GM18519 (cell line): Measurements from ENCODE around the gene VDR.

Source experiments
- ATAC-seq: cut with Tn5 transposase; IDR thresholded peaks from one replicate; pipeline ENCODE4 v1.9.1; 2021; ENCODE audit warnings: mild to moderate bottlenecking, moderate library complexity; ENCODE audit not compliant: unreplicated experiment, low FRiP score

VDR gene

DNA sequence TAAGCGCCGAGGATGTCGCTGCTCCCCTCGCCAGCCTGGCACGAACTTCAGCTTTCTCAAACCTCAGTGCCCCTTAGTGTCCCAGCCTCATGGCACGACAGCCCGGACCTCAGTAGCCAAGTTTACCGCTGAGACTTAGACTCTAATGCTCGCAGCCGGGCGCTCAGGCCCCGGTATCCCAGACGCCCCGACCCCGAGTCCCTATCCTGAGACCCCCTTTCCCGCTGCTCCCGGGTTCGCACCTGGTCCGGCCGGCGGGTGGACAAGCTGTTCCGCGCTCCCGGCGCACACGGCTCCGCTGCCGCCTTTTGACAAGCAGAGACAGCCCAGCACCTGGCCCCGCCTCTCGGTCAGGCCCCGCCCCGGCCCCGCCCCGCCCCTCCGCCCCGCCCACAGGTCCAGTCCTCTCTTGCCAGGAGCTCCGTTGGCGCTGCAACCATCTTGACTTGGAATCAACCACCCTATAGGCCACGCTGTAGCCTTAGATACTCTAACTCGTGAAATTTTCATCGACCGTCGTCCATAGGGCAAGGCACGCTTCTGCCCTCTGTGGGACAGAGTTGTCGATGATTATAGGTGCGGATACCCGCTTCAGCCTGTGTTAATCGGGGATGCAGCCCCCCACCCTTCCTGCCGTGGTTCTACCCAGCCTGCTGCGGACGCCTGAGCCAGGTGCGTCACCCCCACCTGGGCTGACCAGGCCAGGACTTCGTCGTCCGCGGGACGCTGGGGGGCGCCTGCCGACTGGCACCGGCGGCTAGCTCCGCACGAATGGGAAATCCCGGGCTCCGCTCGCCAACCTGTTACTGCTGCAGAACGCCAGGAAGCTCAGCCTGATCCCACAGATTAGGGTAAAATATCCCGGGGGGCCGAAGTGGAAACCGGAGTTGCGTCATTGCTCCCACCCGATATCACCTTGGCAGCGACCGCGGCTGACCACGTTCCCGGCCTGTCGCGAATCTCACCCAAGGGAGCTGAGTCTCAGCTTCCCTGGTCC, at the start of gene VDR:
Gene VDR (minus strand): TSS at position 282 of the 997 bp plus-strand sequence. CDS start 25,881 bp downstream, outside the sequence.
- ATAC-seq = no peak

DNA sequence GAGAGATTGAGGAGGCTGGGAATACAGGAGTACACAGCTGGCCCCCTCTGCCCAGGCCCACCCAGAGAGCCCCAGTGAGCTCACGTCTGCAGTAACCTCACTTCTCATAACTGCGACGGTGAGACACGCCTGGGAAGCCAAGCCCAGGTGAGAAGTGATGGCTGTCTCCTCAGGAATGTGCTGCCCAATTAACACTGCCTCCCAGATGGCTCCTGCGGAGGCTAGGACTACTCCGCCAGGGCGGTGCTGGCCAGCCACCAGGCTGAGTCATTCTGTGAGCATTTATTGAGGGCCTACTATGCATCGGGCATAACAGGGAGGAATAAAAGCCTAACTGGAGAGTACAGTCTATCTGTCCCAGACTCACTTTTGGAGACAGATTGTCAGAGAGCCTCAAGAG, 49.3 kb upstream of the VDR start:
- ATAC-seq = no peak

DNA sequence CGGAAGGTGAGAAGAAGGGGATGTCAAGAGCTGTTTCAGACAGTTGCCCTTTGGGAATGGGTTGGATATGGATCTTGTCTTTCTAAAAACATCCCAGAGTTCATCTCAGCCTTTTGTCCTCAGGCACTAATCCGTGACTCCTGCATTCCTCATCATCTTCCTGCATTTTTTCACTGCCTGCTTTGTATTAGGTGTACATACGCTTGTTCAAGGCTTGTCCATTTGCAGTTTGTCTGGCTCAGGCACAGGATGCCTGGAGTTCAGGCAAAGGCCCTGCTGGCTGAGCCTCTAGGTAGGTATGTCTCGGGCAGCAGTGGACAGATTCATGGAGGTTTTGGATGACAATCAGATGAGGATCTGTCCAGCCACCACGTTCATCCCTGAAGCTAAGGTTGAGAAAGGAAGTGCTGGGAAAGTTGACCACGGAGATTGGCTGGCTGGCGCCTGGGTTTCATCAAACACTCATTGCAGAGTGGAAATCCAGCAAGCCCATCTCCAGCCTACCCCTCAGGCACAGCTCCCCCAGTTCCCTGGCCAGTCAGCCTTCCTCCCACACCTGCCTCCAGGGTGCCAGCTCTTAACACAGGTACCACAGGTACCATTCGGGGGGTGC, 46.2 kb upstream of the VDR start:
- ATAC-seq = no peak

DNA sequence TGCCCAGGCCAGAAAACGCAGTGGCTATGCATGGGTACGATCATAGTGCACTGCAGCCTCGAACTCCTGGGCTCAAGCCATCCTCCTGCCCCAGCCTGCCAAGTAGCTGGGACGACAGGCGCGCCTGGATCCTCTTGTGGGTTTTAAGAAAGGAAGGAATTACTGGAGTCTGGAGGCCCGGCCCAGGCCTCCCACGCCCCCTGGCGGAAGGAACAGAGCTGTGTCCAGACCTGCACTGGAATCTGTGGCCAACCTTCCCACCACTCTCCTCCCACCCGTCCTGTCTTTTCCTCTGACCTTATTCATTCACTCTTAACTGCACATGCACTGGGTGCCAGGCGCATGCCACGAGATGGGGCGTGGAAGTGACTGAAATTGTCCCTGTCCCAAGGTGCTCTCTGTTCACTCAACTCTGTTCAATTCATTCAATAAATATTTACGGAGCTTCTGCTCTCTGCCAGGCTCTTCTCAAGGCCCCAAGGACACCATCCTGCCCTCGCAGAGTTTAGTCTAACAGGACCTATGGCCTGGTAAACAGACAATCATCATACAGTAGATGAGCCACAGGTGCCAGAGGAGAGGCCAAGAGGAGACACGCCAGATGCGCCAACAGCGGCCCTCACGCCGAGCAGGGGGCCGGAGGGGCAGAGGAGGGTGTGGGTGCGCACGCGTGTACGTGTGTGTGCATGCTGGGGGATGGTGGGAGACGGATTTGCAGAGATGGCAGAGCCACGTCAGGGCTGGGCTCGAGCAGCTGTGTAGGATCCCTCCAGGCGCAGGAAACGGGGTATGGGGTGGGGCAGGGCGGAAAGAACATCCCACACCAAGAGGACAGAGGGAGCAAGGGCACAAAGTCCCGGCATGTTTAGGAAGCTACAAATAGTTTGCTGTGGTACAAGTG, 44.9 kb upstream of the VDR start:
- ATAC-seq = no peak

DNA sequence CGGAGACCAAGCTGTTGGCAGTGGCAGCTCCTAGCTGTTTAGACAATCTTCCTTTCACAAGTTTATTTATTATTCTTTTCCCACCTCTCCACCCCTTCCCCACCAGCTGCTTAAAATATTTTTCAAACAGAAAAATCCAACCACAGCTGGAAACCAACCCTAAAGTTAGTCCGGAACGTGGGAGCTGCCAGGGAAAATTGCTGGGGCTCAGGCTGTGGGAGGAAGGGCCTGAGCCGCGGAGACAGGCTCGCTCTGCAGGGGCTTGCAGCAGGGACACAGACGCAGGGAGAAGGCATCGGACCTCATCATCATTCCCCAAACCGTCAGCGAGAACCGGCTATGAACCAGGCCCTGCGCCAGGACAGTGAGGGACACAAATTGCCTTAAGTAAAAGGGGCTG, 42.5 kb upstream of the VDR start:
- no peak for ATAC-seq

DNA sequence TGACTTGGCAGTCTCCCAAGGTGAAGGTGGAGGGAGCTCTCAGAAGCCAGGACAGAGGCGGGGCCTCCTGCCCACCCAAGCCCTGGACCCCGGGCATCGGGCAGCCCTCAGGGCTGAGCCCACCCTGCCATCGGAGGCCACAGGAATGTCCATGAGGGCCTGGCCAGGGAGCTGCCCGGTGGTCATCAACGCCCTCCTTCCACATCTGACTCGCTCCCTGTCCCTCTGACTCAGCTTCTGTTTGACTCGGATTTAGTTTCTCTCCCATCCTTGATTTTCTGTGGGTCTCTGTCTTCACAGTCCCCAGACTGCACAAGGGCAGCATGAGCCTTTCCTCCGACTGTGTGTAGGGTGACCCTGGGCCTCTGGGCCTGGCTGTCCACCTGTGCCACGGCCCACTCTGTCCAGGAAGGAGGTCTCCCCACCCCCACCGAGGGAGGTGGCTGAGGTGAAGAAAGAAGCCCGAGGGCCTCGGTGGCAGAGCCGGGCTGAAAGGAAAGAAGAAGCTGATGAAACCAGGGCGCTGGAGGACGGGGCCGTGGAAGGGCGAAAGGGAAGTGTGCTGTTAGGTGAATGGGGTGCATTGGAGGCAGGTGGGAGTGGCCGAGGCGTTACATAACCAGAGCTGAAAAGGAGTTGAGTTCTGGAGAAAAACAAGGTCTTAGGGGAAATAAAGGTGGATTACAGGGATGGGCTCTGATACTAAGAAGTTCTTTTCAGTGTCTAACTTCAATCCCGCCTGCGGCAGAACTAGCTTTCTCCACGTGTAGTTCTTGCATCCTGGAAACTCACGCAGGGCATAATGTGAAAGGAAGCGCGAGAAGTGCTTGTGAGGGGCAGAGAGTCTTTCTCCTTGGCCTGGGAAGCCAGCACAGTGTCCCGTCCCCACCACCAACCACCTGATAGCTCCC, 41.9 kb upstream of the VDR start:
- no peak for ATAC-seq

DNA sequence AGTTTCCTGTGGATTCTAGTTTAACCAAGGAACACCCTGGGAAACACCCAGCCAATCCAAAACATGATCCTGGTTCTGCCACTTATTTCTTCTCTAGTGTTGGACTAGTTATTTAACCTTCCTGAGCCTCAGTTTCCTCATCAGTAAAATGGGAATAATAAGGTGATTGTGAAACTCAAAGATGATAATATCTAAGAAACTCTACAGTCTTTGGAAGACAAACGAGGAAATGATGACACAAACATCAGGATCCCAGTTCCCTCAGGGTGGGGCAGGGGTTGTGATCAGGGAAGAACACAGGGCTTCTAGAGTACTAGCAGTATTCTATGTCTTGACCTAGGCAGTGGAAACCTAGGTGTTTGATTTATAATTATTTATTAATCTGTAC, 40.5 kb upstream of the VDR start:
- ATAC-seq = no peak

DNA sequence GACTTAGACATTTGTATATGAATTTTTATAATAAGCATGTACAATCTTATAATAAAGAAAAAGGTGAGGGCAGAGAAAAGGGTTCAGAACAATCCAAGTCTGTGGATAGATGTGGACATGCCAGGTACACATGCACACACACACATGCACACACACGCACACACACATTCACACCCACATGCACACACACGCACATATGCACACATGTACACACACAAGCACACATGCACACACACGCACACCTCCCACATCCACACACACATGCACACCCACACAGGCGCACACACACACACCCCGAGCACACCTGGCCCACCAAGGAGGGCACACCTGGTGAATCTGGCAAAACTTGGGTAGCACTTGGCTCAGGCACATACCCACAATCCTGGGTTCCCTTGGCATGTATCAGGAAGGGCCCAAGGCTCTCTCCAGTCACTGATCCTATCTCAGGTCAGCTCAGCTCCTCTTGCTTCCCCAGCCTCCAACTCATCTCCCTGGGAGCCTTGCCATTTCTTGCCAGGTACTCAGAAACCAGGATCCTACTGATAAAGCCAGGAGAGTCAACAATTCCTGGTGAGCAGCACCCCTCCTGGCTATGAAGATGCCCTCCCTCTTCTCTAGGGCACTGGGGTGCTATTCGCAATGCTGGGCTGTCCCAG, 40.0 kb upstream of the VDR start:
- ATAC-seq = no peak

DNA sequence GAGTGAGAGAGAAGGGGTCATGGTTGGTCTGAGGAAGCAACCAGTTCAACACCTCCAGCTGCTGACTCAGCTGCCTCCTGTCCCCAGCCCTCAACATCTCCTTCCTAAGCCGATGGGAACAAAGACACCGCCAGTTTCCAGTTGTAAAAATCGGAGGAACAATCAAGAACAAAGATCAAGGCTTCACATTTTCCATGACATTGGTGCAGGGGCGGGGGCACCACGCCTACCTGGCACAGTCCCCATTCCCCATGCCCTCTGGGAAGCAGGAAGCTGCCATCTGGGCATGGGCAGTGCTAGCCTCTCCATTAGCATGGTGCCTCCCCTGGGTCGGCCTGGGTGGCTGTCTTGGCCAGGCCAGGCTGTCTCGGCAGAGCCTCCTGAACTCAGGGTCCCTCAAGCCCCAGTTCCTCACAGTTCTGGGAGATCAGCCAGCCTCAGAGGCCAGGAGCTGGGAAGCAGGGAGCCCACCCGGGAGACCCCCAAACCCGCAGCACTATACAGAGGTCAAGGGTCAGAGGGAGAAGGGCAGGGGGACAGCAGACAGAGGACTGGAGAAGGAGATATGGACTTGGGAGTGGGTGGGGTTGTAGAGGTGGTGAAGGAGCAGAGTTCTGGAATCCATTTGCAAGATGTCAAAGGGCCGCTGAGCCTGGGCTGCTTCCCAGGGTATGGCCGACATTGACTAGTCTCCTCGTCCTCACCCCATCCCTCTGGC, 39.0 kb upstream of the VDR start:
- ATAC-seq = no peak

DNA sequence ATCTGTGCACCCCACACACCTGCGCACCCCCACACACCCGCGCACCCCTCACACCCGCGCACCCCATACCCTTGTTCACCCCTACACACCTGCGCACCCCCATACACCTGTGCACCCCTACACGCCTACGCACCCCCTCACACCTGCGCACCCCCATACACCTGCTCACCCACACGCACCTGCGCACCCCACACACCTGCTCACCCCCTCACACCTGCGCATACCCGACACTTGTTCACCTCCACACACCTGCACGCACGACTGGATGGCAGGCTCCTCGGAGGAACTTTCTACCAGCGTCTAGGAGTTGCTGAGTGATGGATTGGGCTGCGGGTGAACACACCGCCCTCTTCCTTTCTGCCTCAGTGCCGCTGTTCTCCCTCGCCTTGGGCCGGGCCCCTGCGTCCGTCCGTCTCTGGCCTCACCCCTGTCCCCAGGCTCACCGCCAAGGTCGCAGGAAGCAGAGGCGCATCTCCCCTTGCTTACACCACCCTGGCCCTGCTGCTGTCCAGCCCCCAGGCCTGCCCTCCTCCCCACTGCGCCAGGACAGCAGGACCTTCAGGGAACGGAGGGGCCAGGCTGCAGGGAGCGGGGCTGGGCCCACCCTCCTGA, 37.9 kb upstream of the VDR start:
- ATAC-seq = no peak

DNA sequence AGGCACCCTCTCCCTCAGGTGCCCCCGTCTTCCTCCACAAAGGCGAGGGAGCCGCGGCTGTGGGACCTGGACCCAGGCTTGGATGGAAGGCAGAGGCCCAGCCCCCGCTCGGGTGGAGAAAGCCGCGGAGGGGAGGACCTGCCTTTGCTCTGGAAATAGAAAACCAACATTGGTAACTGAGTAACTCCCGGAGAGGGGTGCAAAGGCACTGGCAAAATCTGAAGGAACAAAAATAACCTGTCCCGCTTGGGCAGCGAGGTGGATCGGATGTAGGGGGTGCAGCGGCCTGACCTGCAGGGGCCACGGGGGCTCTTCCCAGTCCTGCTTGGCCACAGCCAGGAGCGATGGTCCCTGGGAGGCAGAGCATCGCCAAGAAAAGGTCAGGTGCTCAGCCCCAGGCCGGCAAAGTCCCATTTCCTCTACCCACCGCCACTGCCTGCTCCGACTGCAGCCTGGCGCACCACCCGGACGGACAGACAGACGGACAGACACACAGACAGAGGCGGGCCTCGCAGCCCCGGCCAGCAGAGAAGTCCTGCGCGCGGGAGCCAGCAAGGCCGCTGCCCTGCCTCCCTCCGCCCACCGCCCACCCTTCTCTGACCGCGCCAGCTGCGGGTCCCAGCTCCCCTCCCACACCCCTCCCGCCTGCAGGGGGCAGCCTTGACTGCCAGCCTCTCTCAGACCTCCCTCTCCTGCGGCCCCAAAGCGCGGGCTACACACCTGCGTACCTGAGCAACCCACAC, 37.2 kb upstream of the VDR start:
- no peak for ATAC-seq

DNA sequence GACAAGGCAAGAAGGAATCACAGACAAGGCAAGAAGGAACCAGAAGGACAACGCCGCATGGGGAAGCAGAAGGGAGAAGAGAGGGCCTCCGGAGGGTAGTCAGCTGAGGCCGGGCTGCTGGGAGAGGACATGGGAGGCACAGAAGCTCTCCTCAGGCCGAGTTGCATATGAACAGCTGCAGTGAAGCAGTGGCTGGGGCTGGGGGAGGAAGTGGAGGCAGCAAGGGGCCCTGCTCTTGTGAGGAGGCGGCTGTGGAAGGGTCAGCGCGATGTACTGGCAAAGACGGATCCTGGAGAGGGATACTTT, 36.6 kb upstream of the VDR start:
- ATAC-seq = no peak

DNA sequence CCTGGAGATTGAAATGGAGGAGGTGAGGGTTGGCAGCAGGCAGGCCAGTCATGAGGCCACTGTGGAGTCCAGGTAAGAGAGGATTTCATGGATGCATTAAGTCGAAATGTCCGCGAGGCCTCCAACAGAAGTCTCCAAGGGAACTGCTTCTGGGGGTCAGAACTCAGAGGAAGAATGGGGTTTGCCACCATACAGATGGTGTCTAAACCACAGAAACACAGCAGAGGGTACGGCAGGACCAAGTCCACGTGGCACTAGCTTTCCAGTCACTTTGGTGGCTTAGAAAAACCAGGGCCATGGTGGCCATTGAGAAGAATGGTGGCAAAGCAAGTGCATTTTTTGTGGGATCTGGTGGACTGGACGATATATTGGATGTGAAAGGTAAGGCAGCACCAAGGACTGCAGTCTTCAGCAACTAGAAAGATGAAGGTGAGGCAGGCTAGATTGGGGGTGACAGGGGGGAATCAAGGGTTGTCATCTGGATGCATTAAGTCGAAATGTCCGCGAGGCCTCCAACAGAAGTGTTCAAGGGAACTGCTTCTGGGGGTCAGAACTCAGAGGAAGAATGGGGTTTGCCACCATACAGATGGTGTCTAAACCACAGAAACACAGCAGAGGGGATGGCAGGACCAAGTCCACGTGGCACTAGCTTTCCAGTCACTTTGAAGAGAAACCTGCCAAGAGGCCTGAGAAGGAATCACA, 36.1 kb upstream of the VDR start:
- no peak for ATAC-seq

DNA sequence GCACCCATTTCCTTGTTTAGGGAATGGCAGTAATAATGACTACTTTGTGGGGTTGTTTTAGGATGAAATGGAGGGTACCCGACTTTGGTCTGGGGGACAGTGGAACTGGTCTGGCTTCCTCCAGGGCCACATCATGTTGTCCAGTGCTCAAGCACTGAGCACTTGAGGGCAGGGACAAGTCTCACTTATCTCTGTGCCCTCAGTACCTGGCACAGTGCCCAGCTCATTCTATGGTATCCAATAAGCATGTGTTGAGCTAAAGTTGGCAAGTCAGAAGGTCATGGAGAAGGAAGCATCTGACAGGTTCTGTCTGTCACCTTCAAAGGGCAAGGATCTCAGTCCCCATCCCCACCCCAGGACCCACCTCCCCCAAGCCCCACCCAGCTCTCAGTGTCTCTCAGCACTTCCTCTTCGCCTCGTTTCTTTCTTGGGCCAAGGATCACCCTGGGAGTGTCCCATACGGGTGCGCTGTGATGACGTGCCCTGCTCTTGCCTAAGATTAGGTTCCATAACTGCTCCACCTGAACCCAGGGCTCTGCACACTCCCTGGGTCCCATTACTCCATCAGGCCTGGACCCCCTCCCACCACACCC, 34.3 kb upstream of the VDR start:
- no peak for ATAC-seq

DNA sequence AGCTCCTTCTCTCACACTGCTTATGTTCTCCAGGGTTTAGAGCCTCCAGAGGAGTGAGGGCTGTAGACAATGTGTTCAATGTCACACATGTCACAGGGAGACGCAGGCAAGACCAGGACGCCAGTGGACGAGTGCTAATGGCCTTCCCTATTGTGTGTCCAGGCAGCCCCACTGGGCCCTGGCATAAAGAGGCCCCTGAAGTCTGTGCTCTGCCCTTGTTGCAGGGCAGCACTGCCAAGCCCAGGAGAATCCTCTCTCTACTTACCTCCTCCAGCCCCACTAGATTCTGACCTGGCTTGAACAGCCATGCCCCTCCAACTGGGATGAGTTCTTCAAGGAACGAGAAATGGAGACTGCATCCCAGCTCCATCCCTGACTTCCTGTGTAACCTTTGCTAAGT, 33.8 kb upstream of the VDR start:
- ATAC-seq = no peak

DNA sequence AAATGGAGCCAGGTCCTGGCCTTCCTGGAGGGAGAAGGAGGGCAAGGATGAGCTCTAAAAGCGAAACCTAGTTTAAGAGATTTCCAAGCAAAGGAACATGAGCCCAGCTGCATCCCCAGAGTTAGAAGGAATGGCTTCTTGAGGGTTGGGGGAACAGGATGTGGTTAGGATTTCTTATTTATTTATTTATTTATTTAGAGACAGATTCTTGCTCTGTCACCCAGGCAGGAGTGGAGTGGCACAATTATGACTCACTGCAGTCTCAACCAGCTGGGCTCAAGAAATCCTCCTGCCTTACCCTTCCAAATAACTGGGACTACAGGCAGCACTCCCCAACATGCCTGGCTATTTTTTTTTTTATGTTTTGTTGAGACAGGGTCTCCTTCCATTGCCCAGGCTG, 33.3 kb upstream of the VDR start:
- no peak for ATAC-seq

DNA sequence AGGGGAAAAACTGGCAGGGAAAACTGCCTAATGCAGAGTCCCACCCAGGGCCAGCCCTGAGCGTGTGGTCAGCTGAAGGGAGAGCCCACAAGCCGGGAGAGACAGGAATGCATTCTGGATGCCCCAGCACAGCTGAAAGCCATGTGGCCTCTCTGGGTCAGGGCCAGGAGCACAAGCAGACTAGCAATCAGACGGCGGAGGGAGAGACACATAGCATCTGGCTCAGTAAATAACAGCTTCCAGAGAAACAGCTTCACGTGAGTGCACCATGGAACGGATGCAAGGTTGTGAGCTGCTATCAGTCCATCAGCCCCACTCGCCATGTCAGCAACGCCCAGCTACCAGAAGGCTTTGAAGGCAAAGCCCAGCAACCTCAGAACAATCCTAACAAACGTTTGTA, 30.4 kb upstream of the VDR start:
- ATAC-seq = no peak
